Measurements from ENCODE around the gene ACR. TPM values are rescaled to one million over a fixed set of nuclear protein-coding genes. Genes with fewer than 3 reads are reported as not detected.

ACR gene
- total RNA-seq, result 10 to 100 TPM; 49.5 to 88.7 TPM
- polyA plus RNA-seq (ENCODE audit: insufficient read depth, low read depth, low replicate concordance), result 181 TPM
- long read RNA-seq, donor 1, result 0 reads
- long read RNA-seq, donor 2, result 0 reads

DNA sequence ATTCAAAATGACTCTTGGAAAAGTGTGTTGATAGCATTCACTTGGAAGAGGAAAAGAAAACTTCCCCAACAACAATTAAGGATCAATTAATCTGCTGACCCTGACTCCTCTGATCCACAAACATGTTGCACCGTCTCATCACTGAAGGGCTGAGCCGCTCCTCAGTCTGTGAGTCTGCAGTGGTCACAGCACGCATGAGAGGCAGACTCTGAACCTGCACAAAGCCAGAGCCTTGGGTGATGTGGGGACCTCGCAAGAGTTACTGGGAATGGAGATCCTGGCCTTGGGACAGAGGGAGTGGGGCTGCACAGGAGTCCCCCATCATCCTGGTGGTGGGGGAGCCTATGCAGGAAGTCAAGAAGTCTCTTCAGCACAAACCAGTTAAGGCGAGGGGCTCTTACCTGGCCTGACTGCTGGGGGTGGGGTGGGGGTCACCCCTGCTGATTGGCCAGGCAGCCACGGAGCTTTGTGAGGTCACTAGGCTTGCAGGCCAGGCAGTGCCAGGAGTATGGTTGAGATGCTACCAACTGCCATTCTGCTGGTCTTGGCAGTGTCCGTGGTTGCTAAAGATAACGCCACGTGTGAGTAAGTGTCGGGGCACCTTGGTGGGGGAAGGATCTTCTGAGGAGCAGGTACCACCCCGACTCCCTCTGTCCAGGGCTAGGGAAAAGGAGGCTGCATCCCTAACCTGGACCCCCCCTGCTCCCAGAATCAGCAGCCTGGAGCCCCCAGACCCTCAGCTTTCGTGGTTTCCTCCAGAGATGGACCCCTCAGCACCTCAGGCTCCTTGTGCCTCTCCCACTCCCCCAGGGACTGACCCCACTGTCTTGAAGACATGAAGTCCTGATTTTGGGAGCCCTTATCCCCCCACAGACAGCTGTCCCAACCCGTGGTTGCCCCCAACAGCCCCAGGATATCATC is at the start of gene ACR:
ACR (plus strand) TSS at position 477 of the 921 bp plus-strand sequence; CDS start at position 509, 32 bp downstream.
- no peaks in the 10 kb centered on the region for H3K36me3 ChIP-seq (ENCODE audit: low read depth, missing control alignments)
- intact Hi-C loops (cut with DNase I; ENCODE audit: low total_unique reads), result no loop called here
- H3K27me3 ChIP-seq, result no peaks in the 10 kb centered on the region
- no peak within 1 kb of the TSS for H3K27ac ChIP-seq
- H3K4me1 ChIP-seq, result no peaks in the 10 kb centered on the region
- H3K9me3 ChIP-seq, result no peaks in the 10 kb centered on the region
- DNase-seq, result peak; percentile 12
- no peak within 1 kb of the TSS for H3K4me3 ChIP-seq
- WGBS, 2 donors, result 85 to 89% methylated on average over 13 of the region's 13 CpGs
- no peak for TF ChIP-seq POLR2A (IDR thresholded peaks at IDR 0.05)
- TF ChIP-seq CTCF (IDR thresholded peaks at IDR 0.05), result no peak

DNA sequence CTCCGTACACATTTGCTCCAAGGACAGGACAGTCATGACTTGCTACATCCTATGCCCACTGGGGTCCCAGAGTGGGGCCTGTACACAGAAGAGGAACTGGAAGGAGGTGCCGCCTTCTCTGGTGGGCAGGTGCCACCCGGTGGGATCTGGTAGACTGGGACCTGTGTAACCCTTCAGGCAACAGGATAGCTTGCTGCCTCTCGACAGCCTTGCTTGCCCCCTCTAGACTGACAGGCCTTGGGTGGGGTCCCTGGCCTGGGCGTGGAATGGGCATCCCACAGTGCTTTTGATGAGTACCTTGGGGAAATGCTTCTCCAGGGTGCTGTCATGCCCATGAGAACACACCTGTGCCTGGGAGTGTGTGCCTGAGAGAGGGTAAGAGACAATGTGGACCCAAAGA is 49.6 kb upstream of the ACR start:
- Histone ChIP-seq H3K4me3 (no peak overlapping the region), H3K27ac (no peak overlapping the region), H3K4me1 (no peaks in the 10 kb centered on the region), H3K9me3 (no peaks in the 10 kb centered on the region), H3K27me3 (no peaks in the 10 kb centered on the region), H3K36me3 (ENCODE audit: low read depth, missing control alignments) (no peaks in the 10 kb centered on the region)
- no peak for DNase-seq
- TF ChIP-seq CTCF (IDR thresholded peaks at IDR 0.05) (no peak), POLR2A (IDR thresholded peaks at IDR 0.05) (no peak)
- intact Hi-C loops (cut with DNase I; ENCODE audit: low total_unique reads), result no loop called here
- 89 to 93% methylated on average over 2 to 5 of the region's 5 CpGs for WGBS, 2 donors

GRCh38 chr22:50691521-50691920 is 46.5 kb upstream of the ACR start:
- H3K36me3 ChIP-seq (ENCODE audit: low read depth, missing control alignments), result no peaks in the 10 kb centered on the region
- H3K27me3 ChIP-seq, result no peaks in the 10 kb centered on the region
- TF ChIP-seq POLR2A (IDR thresholded peaks at IDR 0.05) (no peak), CTCF (IDR thresholded peaks at IDR 0.05) (peak in 1 of 3 experiments; percentile 30)
- H3K27ac ChIP-seq, result no peak overlapping the region
- H3K9me3 ChIP-seq, result no peaks in the 10 kb centered on the region
- H3K4me1 ChIP-seq, result no peaks in the 10 kb centered on the region
- no peak for DNase-seq
- WGBS, 2 donors, result 32 to 42% methylated on average over 2 of the region's 2 CpGs
- intact Hi-C loops (cut with DNase I; ENCODE audit: low total_unique reads), result no loop called here
- H3K4me3 ChIP-seq, result no peak overlapping the region

DNA sequence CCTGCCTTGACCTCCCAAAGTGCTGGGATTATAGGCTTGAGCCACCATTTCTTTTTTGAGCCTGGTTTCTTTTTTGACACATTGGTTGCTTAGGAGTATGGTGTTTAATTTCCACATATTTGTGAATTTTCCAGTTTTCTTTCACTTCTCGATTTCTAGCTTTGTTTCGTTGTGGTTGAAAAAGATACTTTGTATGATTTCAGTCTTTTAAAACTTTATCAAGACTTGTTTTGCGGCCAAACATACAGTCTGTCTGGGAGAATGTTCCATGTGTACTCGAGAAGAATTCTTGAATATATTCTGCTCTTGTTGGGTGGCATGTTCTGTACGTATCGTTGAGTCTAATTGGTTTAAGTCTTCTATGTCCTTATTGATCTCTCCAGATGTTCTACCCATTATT is 44.5 kb upstream of the ACR start:
- Histone ChIP-seq H3K9me3 (no peaks in the 10 kb centered on the region), H3K27ac (no peak overlapping the region), H3K4me3 (no peak overlapping the region), H3K27me3 (no peaks in the 10 kb centered on the region), H3K36me3 (ENCODE audit: low read depth, missing control alignments) (no peaks in the 10 kb centered on the region), H3K4me1 (no peaks in the 10 kb centered on the region)
- TF ChIP-seq CTCF (IDR thresholded peaks at IDR 0.05) (no peak), POLR2A (IDR thresholded peaks at IDR 0.05) (no peak)
- intact Hi-C loops (cut with DNase I; ENCODE audit: low total_unique reads), result no loop called here
- WGBS, 2 donors, result 57 to 66% methylated on average over 6 of the region's 6 CpGs
- DNase-seq, result no peak

Measured in testis (tissue), 5 donors.